ENCODE results near the gene SMCP.

SMCP gene

DNA sequence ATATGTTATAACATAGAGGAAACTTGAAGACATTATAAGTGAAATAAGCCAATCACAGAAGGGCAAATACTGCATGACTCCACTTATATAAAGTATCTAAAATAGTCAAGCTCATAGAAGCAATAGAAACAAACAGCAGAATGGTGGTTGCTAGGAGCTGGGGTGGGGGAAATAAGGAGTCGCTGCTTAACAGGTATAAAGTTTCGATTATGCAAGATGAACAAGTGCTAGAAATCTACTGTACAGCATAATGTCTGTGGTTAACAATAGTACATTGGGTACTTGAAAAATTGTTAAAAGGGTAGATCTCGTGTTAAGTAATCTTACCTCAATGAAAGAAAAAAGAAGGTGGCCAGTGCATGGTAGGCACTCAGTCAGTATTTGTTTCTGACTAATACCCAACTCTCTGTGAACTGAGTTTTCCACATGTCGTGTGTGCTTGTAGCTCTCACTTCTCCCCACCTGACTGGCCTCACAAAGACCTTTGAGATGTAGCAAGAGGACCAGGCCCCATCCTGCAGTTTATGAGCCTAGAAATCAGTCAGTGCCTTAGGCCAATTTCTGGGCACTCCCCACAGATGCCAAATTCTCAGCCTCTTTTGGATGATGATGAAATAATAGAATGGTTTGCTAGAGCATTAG, 54.2 kb downstream of the SMCP start:
- H3K4me3 ChIP-seq (ENCODE audit: low read depth, low read length), result no peak overlapping the region
- DNase-seq (ENCODE audit: low read depth), result no peak

DNA sequence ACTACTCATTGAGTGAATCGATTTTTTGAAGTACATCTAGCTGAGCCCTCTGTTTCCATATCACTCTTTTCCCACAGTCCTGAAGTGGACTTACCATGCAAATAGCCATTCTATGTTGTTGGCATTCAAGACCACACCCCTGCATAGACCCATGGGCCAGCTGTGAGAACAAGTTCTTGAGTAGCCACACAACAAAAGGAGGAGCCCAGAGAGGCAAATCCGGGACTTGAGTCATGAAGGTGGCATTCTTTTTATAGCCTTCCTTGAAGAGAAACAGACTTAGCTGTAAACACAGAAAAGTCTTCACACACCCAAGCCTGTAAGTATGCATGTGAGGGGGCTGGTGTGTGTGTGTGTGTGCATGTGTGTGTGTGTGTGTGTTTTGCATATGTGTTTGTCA, 55.1 kb downstream of the SMCP start:
- DNase-seq (ENCODE audit: low read depth), result no peak
- no peak overlapping the region for H3K4me3 ChIP-seq (ENCODE audit: low read depth, low read length)
